GM23338 (cell line): Measurements from ENCODE around the gene SAP130. TPM values are rescaled to one million over a fixed set of nuclear protein-coding genes. Genes with fewer than 3 reads are reported as not detected.

Experiments used
- ATAC-seq: fragments of 200-7000 bp; cut with Tn5 transposase; 3 replicates; pipeline ENCODE4 v1.9.1; 2020
- DNase-seq: peaks from one replicate; pipeline ENCODE4 v3.0.0-alpha.2; 2015; ENCODE audit warnings: low spot score
- H2AFZ ChIP-seq: fragments of 200-600 bp; sonication (generic); 2 replicates; pipeline ENCODE4 v1.8.0; 2016; ENCODE audit warnings: antibody characterized with exemption, mild to moderate bottlenecking, moderate library complexity
- H3F3A ChIP-seq: fragments of 200-600 bp; sonication (generic); replicated peaks from 2 replicates; pipeline ENCODE4 v1.8.0; 2017; ENCODE audit warnings: antibody characterized with exemption, mixed run types, low read depth
- H3K27ac ChIP-seq: fragments of 200-600 bp; sonication (generic); 2 replicates; pipeline ENCODE4 v1.6.1; 2016; ENCODE audit warnings: low read depth
- H3K27me3 ChIP-seq: fragments of 200-600 bp; sonication (generic); 2 replicates; pipeline ENCODE4 v1.8.0; 2016; ENCODE audit warnings: mild to moderate bottlenecking, mixed run types, moderate library complexity; ENCODE audit not compliant: insufficient read depth
- H3K36me3 ChIP-seq: fragments of 200-600 bp; sonication (generic); 2 replicates; pipeline ENCODE4 v1.8.0; 2016; ENCODE audit warnings: mild to moderate bottlenecking; ENCODE audit not compliant: insufficient read depth
- H3K4me1 ChIP-seq: fragments of 200-600 bp; sonication (generic); 2 replicates; pipeline ENCODE4 v1.8.0; 2016; ENCODE audit warnings: mild to moderate bottlenecking, moderate library complexity; ENCODE audit not compliant: insufficient read depth
- H3K4me2 ChIP-seq: fragments of 200-600 bp; sonication (generic); 2 replicates; pipeline ENCODE4 v1.7.1; 2017; ENCODE audit warnings: mixed run types
- H3K4me3 ChIP-seq: fragments of 200-600 bp; sonication (generic); 2 replicates; pipeline ENCODE4 v1.6.1; 2016; ENCODE audit warnings: mixed run types
- H3K79me2 ChIP-seq: fragments of 200-600 bp; sonication (generic); replicated peaks from 2 replicates; pipeline ENCODE4 v1.8.0; 2017; ENCODE audit warnings: mild to moderate bottlenecking; ENCODE audit not compliant: insufficient read depth
- H3K9me2 ChIP-seq: fragments of 200-600 bp; sonication (generic); 2 replicates; pipeline ENCODE4 v1.8.0; 2017; ENCODE audit not compliant: insufficient read depth
- H4K20me1 ChIP-seq: fragments of 200-600 bp; sonication (generic); replicated peaks from 2 replicates; pipeline ENCODE4 v1.8.0; 2017; ENCODE audit warnings: mild to moderate bottlenecking; ENCODE audit not compliant: insufficient read depth
- H3K27ac Mint-ChIP-seq: 2 replicates; pipeline ENCODE4 v1.8.0; 2020; ENCODE audit warnings: inconsistent platforms, mild to moderate bottlenecking, moderate library complexity, mixed read lengths
- H3K27me3 Mint-ChIP-seq: 3 replicates; pipeline ENCODE4 v1.8.0; 2022; ENCODE audit warnings: low read depth, mild to moderate bottlenecking, moderate library complexity, mixed read lengths, inconsistent platforms; ENCODE audit not compliant: insufficient read depth, poor library complexity
- H3K36me3 Mint-ChIP-seq: 3 replicates; pipeline ENCODE4 v1.8.0; 2021; ENCODE audit warnings: low read depth, mild to moderate bottlenecking, inconsistent platforms, moderate library complexity, mixed read lengths
- H3K4me1 Mint-ChIP-seq: 3 replicates; pipeline ENCODE4 v1.8.0; 2020; ENCODE audit warnings: mild to moderate bottlenecking, inconsistent platforms, mixed read lengths
- H3K4me3 Mint-ChIP-seq: 3 replicates; pipeline ENCODE4 v1.8.0; 2021; ENCODE audit warnings: moderate library complexity, mild to moderate bottlenecking, inconsistent platforms, mixed read lengths
- H3K9me3 Mint-ChIP-seq: 3 replicates; pipeline ENCODE4 v1.8.0; 2020; ENCODE audit warnings: moderate library complexity, mild to moderate bottlenecking, inconsistent platforms, mixed read lengths
- CREB1 ChIP-seq: fragments of 250-450 bp; sonication (Bioruptor Pico); IDR thresholded peaks from 2 replicates; pipeline ENCODE4 v1.5.0; 2020; ENCODE audit warnings: low read depth, mild to moderate bottlenecking, moderate library complexity
- EZH2phosphoT487 ChIP-seq: fragments of 200-600 bp; sonication (generic); IDR thresholded peaks from one replicate; pipeline ENCODE4 v1.8.1; 2018; ENCODE audit warnings: antibody characterized with exemption; ENCODE audit not compliant: unreplicated experiment
- JUNB ChIP-seq: IDR thresholded peaks from one replicate; pipeline ENCODE4 v1.6.1; 2016; ENCODE audit warnings: antibody characterized with exemption; ENCODE audit not compliant: unreplicated experiment
- NANOG ChIP-seq: IDR thresholded peaks from 2 replicates; pipeline ENCODE4 v1.6.1; 2016; ENCODE audit warnings: antibody characterized with exemption, borderline replicate concordance
- POLR2AphosphoS5 ChIP-seq: IDR thresholded peaks from 2 replicates; pipeline ENCODE4 v1.6.1; 2016; ENCODE audit warnings: antibody characterized with exemption, low read depth
- REST ChIP-seq: IDR thresholded peaks from one replicate; pipeline ENCODE4 v1.6.1; 2018; ENCODE audit warnings: antibody characterized with exemption; ENCODE audit not compliant: unreplicated experiment
- ZNF114 ChIP-seq: fragments of 250-450 bp; sonication (Bioruptor Pico); IDR thresholded peaks from 2 replicates; pipeline ENCODE4 v1.5.0; 2020; ENCODE audit warnings: mild to moderate bottlenecking, moderate library complexity
- ZNF331 ChIP-seq: fragments of 250-450 bp; sonication (Bioruptor Pico); IDR thresholded peaks from 2 replicates; pipeline ENCODE4 v1.5.0; 2020; ENCODE audit warnings: low read depth, mild to moderate bottlenecking, moderate library complexity
- ZNF462 ChIP-seq: fragments of 250-450 bp; sonication (Bioruptor Pico); IDR thresholded peaks from 2 replicates; pipeline ENCODE4 v1.5.0; 2020; ENCODE audit warnings: mild to moderate bottlenecking, moderate library complexity
- polyA plus RNA-seq: library from polyadenylated mRNA; unstranded; fragments of >200 nt; fragmentation: Nextera tagmentation; extraction: Ambion mirVana; gene quantifications from 2 replicates; pipeline ENCODE4 v1.2.1, GENCODE V29; 2016
- total RNA-seq: library from RNA; depleted of rRNA; stranded (reverse); fragments of >200 nt; shearing (Covaris generic); gene quantifications from 2 replicates; pipeline ENCODE4 v1.2.3, GENCODE V29; 2014

SAP130 gene
- total and polyA plus RNA-seq, 2 experiments from 2014 or later = 19.5 to 35.1 TPM

GRCh38 chr2:127950264-127950663 lies 77.6 kb downstream of the SAP130 start (continued):
- TF ChIP-seq ZNF462 = no peak
- no peak for TF ChIP-seq EZH2phosphoT487
- TF ChIP-seq ZNF114 (CRISPR knock-in tag) = no peak
- no peak for TF ChIP-seq NANOG
- TF ChIP-seq JUNB = no peak
- TF ChIP-seq POLR2AphosphoS5 = no peak

GRCh38 chr2:127945281-127945680 lies 82.6 kb downstream of the SAP130 start:
- Histone ChIP-seq H3K9me2 (no peaks in the 10 kb centered on the region), H3K27me3 (no peaks in the 10 kb centered on the region), H4K20me1 (peaks cover 5% of the 10 kb centered on the region), H3K36me3 (peaks cover 43% of the 10 kb centered on the region), H3K79me2 (no peaks in the 10 kb centered on the region), H3K27ac (no peak overlapping the region), H3K4me2 (no peak overlapping the region), H2AFZ (no peak overlapping the region), H3K4me1 (no peaks in the 10 kb centered on the region), H3F3A (peaks cover 5% of the 10 kb centered on the region; the same call in 1 of the 2 replicates), H3K4me3 (no peak overlapping the region)
- Mint-ChIP-seq H3K4me3 (no peak overlapping the region), H3K9me3 (no peaks in the 10 kb centered on the region), H3K4me1 (no peaks in the 10 kb centered on the region), H3K27ac (no peak overlapping the region), H3K36me3 (peaks cover 82% of the 10 kb centered on the region), H3K27me3 (no peaks in the 10 kb centered on the region)
- ATAC-seq (no peak), DNase-seq (no peak)
- TF ChIP-seq ZNF331 (CRISPR knock-in tag) (no peak), JUNB (no peak), REST (no peak), POLR2AphosphoS5 (no peak), CREB1 (CRISPR knock-in tag) (no peak)
